ENCODE measurements around the gene CCDC13.

CCDC13 gene

DNA sequence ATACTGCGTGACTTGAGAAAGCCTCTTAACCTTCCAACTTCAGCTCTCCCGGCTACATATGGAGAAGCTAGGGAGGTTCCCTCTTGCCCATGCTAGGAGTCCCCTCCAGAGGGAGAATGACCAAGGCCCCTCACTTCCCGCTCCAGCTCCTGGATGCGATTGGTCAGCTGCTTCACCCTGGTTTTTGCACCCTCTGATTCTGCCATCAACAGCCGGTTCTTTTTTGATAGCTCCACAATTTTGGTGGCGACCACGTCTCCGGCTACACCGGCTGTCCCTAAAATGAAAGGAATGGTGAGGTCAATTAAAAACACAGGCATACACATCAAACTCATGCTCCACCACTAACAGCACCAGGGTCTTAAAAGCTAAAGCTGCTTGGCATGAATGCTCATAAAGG, 20.6 kb downstream of the CCDC13 start:
- no peak for DNase-seq (ENCODE audit: low spot score)

DNA sequence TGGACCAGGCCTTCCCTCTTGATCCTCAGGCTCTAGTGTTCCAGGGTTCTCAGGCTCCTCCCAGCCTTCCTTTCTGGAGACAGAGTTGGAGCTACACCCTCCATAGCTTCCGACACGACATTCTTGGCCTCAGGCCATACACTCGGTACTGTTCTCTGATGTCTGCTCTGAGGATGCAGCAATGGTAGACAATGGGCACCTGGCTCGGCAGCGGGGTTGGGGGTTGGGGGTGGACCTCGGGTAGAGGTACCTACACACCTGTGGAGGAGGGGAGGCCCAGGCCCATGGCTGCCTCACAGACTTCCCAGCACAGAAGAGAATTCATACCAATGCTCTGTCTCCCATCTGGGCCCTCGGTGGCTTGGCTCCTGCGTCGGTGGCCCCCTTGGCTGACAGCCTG, 21.4 kb downstream of the CCDC13 start:
- no peak for DNase-seq (ENCODE audit: low spot score)

- DNase-seq (ENCODE audit: low spot score) = no peak
Observed at GRCh38 chr3:42750834-42751233, 22.2 kb downstream of the CCDC13 start.

DNA sequence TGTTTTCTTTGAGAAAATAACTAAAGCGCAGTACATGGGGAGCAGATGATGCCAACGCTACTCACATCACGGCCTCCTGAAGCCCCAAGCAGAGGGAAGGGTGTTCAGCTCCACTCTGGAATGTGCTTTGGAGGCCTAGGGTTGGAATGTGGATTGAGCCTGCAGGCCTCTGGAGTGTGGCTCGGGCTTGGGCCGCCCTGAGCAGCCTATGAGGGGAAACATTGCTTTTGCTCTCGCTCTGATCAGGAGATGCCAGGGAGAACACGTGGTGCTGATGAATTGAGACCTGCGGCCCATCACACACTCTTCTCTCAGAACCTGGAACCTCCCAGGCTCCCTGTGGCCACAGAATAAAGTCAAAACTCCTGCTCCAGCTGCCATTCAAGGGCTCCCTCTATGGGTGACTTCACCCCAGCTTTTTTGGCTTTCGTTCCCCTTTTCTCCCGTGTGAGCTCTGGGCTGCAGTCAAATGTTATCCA, 23.3 kb downstream of the CCDC13 start:
- peak; percentile 20 for DNase-seq (ENCODE audit: low spot score)

DNA sequence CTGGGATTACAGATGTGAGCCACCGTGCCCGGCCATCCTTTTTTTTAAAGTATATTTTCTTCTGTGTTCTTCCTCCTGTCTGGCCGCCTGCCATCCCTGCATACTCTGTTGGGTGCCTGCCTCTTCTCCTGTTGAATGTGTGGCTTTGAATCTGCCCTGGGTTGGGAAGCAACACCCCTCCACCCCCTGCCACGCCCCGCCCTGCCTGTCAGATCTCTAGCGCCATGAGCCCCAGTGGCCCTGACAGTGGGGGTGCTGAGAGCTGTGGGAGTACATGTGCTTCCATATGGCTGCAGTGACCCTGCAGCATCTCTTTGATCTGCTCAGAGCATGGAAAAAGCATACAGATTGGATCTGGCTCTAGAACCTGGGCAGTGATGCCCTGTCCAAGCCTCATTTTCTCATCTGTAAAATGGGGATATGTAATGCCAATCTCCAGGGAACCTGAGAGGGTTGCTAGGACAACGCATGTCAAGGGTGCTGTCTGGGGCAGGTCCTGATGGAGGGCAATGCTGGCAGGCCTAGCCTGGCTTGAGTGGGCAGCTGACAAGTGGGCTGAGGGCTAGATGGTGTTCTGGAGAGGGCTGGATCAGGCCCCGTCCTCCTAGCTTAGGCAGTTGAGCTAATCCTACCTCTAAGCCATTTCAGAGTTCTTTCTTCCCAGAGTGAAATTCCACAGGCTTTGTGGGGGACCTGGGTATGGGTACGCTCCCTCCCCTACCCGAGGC, 23.9 kb downstream of the CCDC13 start:
- no peak for DNase-seq (ENCODE audit: low spot score)

DNA sequence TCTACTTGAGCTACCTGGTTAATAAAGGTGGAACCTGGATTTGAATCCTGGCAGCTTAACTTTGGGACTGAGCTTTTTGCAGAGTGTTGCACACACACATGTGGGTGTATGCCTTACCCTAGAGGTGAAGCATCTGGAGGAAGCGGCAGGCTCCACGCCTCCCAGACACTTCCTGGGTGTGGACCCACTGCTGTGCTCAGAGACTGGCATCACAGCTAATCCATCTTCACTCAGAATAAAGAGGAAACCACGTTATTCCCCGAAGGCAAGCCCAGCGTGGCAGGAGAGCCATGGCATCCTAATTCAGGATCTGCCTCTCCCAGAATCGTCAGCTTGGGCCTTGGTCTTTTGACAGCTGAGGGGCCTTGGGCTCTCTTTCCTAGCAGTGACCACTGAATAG, 25.5 kb downstream of the CCDC13 start:
- DNase-seq (ENCODE audit: low spot score) = no peak

DNA sequence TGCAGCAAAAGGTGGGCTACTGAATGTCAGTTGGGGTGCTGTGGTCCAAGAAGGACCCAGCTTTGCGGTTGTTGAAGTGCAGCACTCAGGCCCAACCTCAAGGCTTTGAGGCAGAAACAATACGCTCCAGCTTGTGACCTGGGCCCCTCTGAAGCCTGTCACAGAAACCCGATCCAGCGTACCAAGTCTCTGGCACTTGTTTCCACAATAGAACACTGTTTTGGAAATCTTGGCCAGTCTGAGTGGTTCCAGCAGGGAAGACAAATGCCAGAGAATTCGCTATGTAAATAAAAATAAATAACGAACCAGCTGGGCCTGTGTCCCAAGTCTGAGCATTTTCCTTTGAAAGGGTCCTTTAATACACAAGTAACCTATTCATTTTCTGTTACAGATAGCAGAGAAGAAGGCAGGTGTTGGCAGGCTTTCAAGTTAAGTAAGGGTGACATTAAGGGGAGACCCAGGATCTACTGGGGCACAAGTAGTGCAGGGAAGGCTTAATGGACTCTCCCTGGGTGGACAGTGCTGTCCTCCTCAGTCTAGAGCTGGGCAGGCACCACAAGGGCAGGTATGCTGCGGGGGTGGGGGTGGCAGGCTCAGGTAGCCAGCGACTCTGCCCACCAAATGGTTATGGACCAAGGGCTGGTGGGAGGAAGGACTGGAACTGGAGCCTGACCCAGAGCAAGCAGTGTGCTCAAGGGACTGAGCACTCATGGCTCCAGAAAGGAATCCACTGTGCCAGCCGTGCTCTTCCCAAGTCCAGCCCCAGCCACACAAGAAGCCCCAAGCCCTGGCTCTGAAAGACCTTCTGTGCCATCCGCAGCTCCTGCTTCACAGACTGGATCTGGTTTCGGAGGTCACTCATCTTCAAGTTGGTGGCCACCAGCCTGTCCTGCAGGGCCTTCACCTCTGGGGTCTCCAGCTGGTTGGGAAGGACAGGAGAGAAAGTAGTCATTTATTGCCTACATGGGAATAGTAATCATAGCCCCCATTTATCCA, 26.3 kb downstream of the CCDC13 start:
- DNase-seq (ENCODE audit: low spot score) = no peak

GRCh38 chr3:42745776-42746454, 27.1 kb downstream of the CCDC13 start:
- no peak for DNase-seq (ENCODE audit: low spot score)

GRCh38 chr3:42745291-42745745, 27.7 kb downstream of the CCDC13 start:
- no peak for DNase-seq (ENCODE audit: low spot score)

DNA sequence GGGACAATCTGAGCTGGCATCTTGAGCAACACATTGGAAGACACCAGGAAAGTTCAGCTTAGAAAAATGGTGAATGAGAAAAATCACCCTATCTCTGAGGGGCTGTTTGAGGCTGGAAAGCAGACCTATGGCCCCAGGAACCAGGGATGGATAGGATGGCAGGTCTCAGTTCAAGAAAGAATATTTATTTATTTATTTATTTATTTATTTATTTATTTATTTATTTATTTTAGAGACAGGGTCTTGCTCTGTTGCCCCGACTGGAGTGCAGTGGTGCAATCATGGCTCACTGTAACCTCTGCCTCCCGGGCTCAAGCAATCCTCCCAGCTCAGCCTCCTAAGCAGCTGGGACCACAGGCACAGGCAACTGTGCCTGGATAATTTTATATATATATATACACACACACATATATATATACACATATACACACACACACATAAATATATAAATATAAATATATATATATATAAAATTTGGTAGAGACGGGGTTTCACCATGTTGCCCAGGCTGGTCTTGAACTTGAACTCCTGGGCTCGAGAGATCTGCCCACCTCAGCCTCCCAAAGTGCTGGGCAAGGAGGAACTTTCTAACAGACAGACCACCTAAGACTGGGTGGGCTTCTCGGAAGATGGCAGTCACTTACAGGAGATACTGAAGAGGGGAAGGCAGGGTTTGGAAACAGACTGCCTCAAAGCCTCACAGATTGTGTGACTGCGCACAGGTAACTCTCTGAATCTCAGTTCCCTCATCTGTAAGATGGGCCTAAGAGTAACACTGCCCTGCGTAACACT, 29.7 kb downstream of the CCDC13 start:
- no peak for DNase-seq (ENCODE audit: low spot score)

DNA sequence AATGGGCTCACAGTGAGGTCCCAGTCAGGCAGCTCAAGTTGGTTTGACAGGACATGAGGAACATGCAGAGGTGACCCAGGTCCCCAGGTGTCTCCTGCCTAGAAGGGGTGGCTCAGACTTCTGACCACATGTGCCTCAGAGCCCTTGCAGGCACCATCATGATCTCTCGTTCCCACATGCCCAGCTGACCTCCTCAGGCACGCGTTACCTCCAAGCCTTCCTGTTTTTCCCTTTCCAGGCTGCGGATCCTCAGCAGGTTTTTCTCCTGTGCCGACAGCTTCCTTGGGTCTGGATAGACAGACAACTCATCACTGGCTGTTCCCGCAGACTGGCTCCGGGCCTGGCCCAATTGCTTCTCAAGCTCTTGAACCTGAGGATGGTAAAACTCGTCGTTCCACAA, 30.4 kb downstream of the CCDC13 start:
- no peak for DNase-seq (ENCODE audit: low spot score)

DNA sequence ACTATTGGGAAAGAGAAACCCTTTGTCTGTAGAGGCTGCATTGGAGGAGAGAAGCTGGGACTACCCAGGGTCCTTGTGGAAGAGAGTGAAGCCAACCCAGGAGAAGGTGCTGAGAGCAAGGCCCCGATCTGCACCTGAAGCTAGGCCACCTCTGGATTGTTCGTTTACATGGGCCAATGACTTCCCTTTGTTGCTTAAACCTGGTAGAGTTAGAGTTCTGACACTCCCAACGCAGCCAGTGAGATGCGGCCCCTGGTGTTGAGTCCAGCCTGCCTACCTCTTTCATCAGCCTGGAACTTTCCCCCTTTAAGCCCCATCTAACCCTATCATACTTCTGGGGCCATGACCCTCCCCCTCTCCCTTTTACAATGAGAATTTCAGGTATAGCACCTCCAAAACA, 30.8 kb downstream of the CCDC13 start:
- DNase-seq (ENCODE audit: low spot score) = no peak

DNA sequence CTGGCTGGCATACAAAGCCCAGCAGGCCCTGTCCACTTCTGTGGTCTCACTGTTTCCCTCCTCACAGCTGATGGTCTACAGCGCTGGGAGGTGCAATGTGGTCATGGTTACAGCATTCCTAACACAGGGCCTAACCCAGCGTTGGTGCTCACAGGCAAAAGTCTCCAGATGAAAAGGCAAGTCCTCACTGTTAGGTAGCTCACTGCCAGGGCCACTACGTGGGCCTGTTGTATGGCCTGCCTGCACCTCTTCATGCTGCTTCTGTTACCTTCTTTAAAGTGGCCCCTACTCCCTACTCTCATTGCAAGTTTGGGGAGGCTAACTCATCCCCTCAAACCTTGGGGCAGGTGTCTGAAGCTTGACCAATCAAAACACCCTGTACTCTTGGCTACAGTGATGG, 31.3 kb downstream of the CCDC13 start:
- DNase-seq (ENCODE audit: low spot score) = no peak

- DNase-seq (ENCODE audit: low spot score) = no peak
Observed at GRCh38 chr3:42739401-42740158, 33.5 kb downstream of the CCDC13 start.

DNA sequence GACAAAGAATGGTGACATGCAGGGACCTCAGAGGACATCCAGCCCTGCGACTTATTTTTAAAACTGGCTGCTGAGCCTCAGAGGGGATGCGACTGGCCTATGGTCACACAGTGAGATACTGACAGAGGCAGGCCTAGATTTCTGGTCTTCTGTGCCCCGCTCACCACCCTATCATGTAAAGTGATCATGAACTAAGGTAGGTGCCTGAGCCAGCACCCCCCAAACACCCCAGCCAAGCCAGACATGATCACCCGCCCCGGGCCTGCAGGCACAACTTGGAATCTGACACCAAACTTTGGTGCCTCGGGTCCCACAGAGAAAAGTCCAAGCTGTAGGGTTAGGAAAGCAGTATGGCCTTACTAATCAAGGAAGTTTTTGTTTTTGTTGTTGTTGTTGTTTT, 36.5 kb downstream of the CCDC13 start:
- DNase-seq (ENCODE audit: low spot score) = no peak

DNA sequence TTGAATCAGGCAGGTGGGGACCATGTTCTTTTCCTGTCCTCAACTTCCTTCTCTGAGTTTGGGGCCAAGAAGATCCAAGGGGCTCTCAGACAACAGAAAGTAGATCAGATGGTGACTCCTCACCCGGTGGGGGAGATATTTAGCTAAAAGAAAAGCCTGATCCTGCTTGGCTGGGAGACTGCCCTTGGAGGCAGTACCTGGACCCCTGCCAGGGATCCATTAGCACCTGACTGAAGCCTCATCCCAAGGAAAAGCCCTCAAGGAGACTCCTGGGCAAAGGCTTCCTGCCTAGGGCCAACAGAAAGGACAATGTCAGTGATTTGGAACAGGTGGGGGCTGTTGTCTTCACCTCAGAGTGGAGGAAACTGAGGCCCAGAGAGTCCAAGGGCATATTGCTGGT, 37.0 kb downstream of the CCDC13 start:
- DNase-seq (ENCODE audit: low spot score) = no peak

GRCh38 chr3:42735615-42736014, 37.4 kb downstream of the CCDC13 start:
- no peak for DNase-seq (ENCODE audit: low spot score)

DNA sequence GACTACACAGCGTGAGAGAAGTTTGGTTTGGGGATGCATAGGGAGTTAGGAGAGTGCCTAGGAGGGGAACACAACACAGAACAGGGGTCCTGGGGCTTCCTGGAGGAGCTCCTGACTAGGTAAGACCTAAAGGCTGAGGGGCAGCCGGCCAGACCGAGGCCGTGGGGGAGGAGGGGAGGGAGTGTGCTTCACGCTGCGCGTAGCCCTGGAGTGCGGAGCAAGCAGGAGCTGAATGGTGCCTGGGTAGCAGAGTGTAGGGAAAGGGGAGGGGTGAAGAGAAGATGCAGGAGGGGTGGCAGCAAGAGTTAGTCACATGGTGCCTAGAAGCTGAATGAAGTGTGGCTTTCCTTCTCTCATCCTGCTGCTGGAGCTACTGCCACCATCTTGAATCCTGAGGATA, 38.0 kb downstream of the CCDC13 start:
- no peak for DNase-seq (ENCODE audit: low spot score)

DNA sequence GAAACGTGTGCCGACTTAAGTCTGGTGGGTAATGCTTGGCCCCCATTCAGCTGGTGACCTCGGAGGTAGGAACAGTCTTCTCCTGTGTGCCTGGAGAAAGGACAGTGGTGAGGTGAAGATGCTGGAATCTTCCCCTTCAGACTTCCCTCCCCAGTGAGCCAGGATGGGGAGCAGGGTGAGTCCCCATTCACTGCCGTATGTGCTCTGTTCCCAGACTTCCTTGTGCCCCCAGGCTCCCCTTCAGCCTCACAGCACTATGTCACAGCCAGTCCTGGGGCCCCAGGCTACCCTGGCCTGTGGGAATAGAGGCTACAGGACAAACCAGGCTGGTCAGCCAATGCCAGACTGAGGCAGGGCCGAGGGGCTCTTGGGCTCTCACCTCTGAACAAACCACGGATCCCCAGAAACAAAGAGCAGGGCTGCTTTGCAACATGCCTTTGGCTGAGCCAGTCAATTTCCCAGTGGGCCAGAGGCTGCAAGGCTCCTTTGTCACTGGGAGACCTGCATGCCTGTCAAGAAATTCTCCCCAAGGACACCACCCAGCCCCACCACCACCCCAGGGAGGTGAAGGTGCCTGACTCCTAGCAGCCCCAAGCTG, 38.7 kb downstream of the CCDC13 start:
- DNase-seq (ENCODE audit: low spot score) = no peak

DNA sequence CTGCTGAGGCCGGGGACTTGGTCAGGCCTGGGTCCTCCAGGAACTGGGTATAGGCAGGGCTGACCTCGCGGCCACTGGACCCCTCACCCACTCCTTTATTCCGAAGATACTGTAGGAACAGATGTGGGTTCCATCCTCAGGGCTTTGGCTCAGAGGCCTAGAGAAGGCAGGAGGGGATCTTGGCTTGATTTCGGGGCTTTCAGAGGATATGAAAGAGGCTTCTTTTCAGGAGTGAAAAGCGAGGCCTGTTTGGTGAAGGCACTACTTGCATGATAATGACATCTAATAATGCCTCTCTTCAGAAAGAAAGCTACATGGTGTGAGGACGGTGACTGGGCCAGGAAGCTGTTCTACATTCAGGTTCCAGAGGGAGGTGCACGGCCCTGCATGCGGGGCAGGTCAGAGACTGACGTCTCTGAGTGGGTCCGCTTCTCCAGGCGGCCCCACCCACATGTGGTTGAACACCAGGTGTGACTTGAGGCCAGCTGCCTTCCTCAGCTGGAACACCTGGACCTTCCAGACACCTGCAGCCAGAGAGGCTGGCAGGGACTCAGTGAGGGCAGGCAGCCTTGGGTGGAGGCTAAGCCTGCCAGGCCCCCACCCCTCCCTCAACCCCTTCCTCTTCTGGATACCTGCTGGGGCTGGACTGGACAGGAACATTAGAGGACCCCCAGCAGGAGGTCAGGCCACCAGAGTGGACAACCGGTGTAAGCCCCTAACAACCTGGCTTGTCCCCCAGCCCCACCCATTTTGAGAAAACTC, 39.4 kb downstream of the CCDC13 start:
- peak; percentile 3 for DNase-seq (ENCODE audit: low spot score)

Measured in NAMALWA (cell line).